ENCODE results near the gene GATAD2B. TPM values are rescaled to one million over a fixed set of nuclear protein-coding genes. Genes with fewer than 3 reads are reported as not detected.

The GATAD2B gene
- total and polyA plus RNA-seq, 4 donors: 4.6 to 41.7 (median 13.4) TPM

DNA sequence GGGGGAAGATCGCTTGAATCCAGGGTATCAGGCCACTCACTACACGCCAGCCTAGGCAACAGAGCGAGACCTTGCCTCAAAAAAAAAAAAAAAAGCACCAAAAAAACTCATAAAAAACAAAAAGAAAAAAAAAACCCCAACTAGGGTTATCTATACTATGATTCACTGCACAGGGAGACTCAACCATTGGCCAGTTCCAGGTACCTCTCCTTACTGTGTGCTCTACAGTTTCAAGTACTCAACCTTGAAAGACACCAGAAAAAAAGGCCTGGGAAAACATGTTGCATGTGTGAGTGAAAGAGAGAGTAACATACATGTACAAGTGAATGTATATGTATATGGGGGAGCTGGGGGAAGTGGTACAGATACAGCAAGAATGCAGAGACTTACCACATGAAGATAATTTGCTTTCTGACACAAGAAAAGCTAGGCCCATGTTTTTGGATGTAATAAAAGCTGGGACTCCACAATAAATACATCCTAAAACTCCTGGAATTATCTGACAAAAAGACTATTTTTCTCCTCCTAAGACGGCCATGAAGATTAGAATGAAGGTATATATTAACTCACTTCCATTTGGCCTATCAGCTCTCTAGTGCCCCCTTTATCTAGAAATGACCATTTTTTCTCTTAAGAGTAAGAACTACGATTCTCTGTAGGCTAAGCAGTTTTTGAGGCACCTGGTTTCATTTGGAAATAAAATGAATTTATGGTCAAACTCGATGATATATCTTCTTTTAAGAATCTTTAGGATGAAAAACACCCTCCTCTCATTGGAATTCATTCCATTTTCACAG, 95.4 kb downstream of the GATAD2B start:
- DNase-seq (no peak), ATAC-seq (ENCODE audit: insufficient read depth, low FRiP score) (no peak)
- H3K36me3 ChIP-seq (ENCODE audit: control insufficient read depth in 4 of 4, insufficient read depth in 4 of 4, low read length in 4 of 4): peaks cover 8 to 19% (median 16%) of the 10 kb centered on the region in 4 donors
- 91 to 92% methylated on average over 6 of the region's 6 CpGs for WGBS, 2 donors
- no peak for TF ChIP-seq CTCF (IDR thresholded peaks at IDR 0.05; ENCODE audit: control extremely low read depth, extremely low read depth)
- no peak overlapping the region for H3K4me3 ChIP-seq
- H3K27ac ChIP-seq (ENCODE audit: low read depth in 1 of 2, low read length in 1 of 2): no peak overlapping the region
- H3K27me3 ChIP-seq (ENCODE audit: control insufficient read depth in 3 of 3, insufficient read depth in 3 of 3, low read length in 2 of 3): no peaks in the 10 kb centered on the region
- no peaks in the 10 kb centered on the region for H3K9me3 ChIP-seq (ENCODE audit: control insufficient read depth in 4 of 4, insufficient read depth in 3 of 4, low read length in 3 of 4)
- H3K9ac ChIP-seq (ENCODE audit: insufficient read depth in 1 of 2, low read length in 2 of 2): no peak overlapping the region
- no peaks in the 10 kb centered on the region for H3K4me1 ChIP-seq (ENCODE audit: control insufficient read depth in 5 of 5, insufficient read depth in 5 of 5, low read length in 5 of 5)

GRCh38 chr1:153818876-153819275, 103.9 kb downstream of the GATAD2B start:
- TF ChIP-seq CTCF (IDR thresholded peaks at IDR 0.05; ENCODE audit: control extremely low read depth, extremely low read depth): no peak
- Histone ChIP-seq H3K27me3 (ENCODE audit: control insufficient read depth in 3 of 3, insufficient read depth in 3 of 3, low read length in 2 of 3) (no peaks in the 10 kb centered on the region), H3K9me3 (ENCODE audit: control insufficient read depth in 4 of 4, insufficient read depth in 3 of 4, low read length in 3 of 4) (no peaks in the 10 kb centered on the region), H3K27ac (ENCODE audit: low read depth in 1 of 2, low read length in 1 of 2) (no peak overlapping the region), H3K4me3 (no peak overlapping the region), H3K9ac (ENCODE audit: insufficient read depth in 1 of 2, low read length in 2 of 2) (no peak overlapping the region), H3K36me3 (ENCODE audit: control insufficient read depth in 4 of 4, insufficient read depth in 4 of 4, low read length in 4 of 4) (peaks cover 17 to 36% (median 20%) of the 10 kb centered on the region in 4 donors), H3K4me1 (ENCODE audit: control insufficient read depth in 5 of 5, insufficient read depth in 5 of 5, low read length in 5 of 5) (no peaks in the 10 kb centered on the region)
- no peak for DNase-seq
- WGBS, 2 donors: 84% methylated on average over 2 of the region's 2 CpGs
- ATAC-seq (ENCODE audit: insufficient read depth, low FRiP score): no peak

DNA sequence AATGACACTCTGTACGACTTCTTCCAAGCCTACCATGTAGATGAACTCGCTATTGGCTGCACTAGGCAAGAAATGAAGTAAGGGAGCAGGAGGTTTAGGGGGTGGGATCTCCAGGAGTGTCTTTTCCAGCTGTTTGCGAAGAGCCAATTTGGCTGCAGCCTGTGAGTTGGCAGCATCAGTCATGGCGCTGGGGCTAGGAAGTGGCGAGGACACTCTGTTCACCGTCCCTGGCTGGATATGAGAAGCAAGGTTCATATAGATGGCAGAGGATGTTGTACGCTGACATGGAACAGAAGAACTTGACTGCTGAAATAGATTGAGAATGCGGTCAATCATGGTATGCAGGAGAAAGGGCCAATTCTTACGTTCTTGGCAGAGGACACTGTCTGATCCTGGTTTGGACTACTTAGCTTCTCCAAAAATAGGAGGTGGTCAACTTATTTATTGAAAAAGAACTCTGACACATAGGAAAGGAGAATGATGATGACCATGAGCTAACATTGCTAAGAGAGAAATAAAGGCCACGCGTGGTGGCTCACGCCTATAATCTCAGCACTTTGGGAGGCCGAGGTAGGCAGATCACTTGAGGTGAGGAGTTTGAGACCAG, 106.4 kb downstream of the GATAD2B start:
- DNase-seq (no peak), ATAC-seq (ENCODE audit: insufficient read depth, low FRiP score) (no peak)
- no peaks in the 10 kb centered on the region for H3K27me3 ChIP-seq (ENCODE audit: control insufficient read depth in 3 of 3, insufficient read depth in 3 of 3, low read length in 2 of 3)
- H3K9ac ChIP-seq (ENCODE audit: insufficient read depth in 1 of 2, low read length in 2 of 2): no peak overlapping the region
- H3K4me3 ChIP-seq: no peak overlapping the region
- H3K27ac ChIP-seq (ENCODE audit: low read depth in 1 of 2, low read length in 1 of 2): no peak overlapping the region
- 90 to 92% methylated on average over 13 of the region's 13 CpGs for WGBS, 2 donors
- peaks cover 25 to 58% (median 31%) of the 10 kb centered on the region in 4 donors for H3K36me3 ChIP-seq (ENCODE audit: control insufficient read depth in 4 of 4, insufficient read depth in 4 of 4, low read length in 4 of 4)
- H3K9me3 ChIP-seq (ENCODE audit: control insufficient read depth in 4 of 4, insufficient read depth in 3 of 4, low read length in 3 of 4): no peaks in the 10 kb centered on the region
- H3K4me1 ChIP-seq (ENCODE audit: control insufficient read depth in 5 of 5, insufficient read depth in 5 of 5, low read length in 5 of 5): no peaks in the 10 kb centered on the region
- TF ChIP-seq CTCF (IDR thresholded peaks at IDR 0.05; ENCODE audit: control extremely low read depth, extremely low read depth): no peak

Data from lung (tissue), 12 donors.